ENCODE data around the gene MYBPH. TPM values are rescaled to one million over a fixed set of nuclear protein-coding genes. Genes with fewer than 3 reads are reported as not detected.

MYBPH gene
- total RNA-seq, 1 experiment from 2014 or later = not detected

GRCh38 chr1:203199816-203200571 is 24.4 kb upstream of the MYBPH start:
- Histone ChIP-seq H3K27me3 (replicated peaks; ENCODE audit: insufficient read depth, low read depth, low read length, poor library complexity) (no peaks in the 10 kb centered on the region), H3K27ac (ENCODE audit: low read depth, low read length, poor library complexity, severe bottlenecking) (no peak overlapping the region), H3K4me1 (ENCODE audit: insufficient read depth, low read length, poor library complexity, severe bottlenecking) (no peaks in the 10 kb centered on the region), H3K4me3 (ENCODE audit: low read depth, low read length, poor library complexity, severe bottlenecking) (no peak overlapping the region), H3K9me3 (ENCODE audit: low read depth, low read length, poor library complexity, severe bottlenecking) (no peaks in the 10 kb centered on the region), H3K36me3 (ENCODE audit: insufficient read depth, low read length, poor library complexity, severe bottlenecking) (no peaks in the 10 kb centered on the region)
- no peak for TF ChIP-seq EZH2 (IDR thresholded peaks at IDR 0.05; ENCODE audit: borderline replicate concordance, low read depth, low read length, poor library complexity, severe bottlenecking)
- TF ChIP-seq, protein P1, sequence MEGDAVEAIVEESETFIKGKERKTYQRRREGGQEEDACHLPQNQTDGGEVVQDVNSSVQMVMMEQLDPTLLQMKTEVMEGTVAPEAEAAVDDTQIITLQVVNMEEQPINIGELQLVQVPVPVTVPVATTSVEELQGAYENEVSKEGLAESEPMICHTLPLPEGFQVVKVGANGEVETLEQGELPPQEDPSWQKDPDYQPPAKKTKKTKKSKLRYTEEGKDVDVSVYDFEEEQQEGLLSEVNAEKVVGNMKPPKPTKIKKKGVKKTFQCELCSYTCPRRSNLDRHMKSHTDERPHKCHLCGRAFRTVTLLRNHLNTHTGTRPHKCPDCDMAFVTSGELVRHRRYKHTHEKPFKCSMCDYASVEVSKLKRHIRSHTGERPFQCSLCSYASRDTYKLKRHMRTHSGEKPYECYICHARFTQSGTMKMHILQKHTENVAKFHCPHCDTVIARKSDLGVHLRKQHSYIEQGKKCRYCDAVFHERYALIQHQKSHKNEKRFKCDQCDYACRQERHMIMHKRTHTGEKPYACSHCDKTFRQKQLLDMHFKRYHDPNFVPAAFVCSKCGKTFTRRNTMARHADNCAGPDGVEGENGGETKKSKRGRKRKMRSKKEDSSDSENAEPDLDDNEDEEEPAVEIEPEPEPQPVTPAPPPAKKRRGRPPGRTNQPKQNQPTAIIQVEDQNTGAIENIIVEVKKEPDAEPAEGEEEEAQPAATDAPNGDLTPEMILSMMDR (conservative IDR thresholded peaks at IDR 0.05; ENCODE audit: low read depth, low read length) = no peak
- no TSS peak for BruUV-seq (replicated peaks)
- POLR2A ChIA-PET (ENCODE audit: low non-redundant PET) = no interaction called here
- CTCF ChIA-PET = no interaction called here
- no peak for DNase-seq (ENCODE audit: low spot score)
- intact Hi-C loops (cut with micrococcal nuclease; ENCODE audit: unreplicated experiment) = no loop called here

GRCh38 chr1:203199481-203199815 is 23.8 kb upstream of the MYBPH start:
- intact Hi-C loops (cut with micrococcal nuclease; ENCODE audit: unreplicated experiment) = no loop called here
- BruUV-seq (replicated peaks) = no TSS peak
- H3K4me1 ChIP-seq (ENCODE audit: insufficient read depth, low read length, poor library complexity, severe bottlenecking) = no peaks in the 10 kb centered on the region
- H3K4me3 ChIP-seq (ENCODE audit: low read depth, low read length, poor library complexity, severe bottlenecking) = no peak overlapping the region
- no peaks in the 10 kb centered on the region for H3K9me3 ChIP-seq (ENCODE audit: low read depth, low read length, poor library complexity, severe bottlenecking)
- ChIA-PET CTCF (no interaction called here), POLR2A (ENCODE audit: low non-redundant PET) (no interaction called here)
- H3K27ac ChIP-seq (ENCODE audit: low read depth, low read length, poor library complexity, severe bottlenecking) = no peak overlapping the region
- no peak for DNase-seq (ENCODE audit: low spot score)
- no peak for TF ChIP-seq EZH2 (IDR thresholded peaks at IDR 0.05; ENCODE audit: borderline replicate concordance, low read depth, low read length, poor library complexity, severe bottlenecking)
- TF ChIP-seq, protein P1 (conservative IDR thresholded peaks at IDR 0.05; ENCODE audit: low read depth, low read length) = no peak
- H3K27me3 ChIP-seq (replicated peaks; ENCODE audit: insufficient read depth, low read depth, low read length, poor library complexity) = no peaks in the 10 kb centered on the region
- no peaks in the 10 kb centered on the region for H3K36me3 ChIP-seq (ENCODE audit: insufficient read depth, low read length, poor library complexity, severe bottlenecking)

DNA sequence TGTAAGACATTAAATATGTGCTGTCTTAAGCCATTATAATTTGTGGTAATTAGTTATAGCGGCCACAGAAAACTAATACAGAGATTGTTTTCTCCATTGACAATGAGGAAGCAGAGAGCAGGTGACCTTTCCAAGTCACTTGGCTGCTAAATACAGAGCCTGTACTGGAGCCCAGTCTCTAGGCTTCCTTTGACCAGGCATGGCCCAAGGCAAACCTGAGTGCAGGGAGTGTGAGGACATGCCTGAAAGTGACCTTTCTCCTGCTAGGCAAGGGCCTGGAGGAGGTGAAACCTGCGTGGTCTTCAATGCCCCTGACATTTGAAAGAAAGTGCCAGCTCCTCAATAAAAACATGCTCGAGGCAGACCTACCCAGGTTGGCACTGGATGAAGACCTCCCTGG is 23.4 kb upstream of the MYBPH start:
- no peak for DNase-seq (ENCODE audit: low spot score)
- POLR2A ChIA-PET (ENCODE audit: low non-redundant PET) = no interaction called here
- no peak for TF ChIP-seq EZH2 (IDR thresholded peaks at IDR 0.05; ENCODE audit: borderline replicate concordance, low read depth, low read length, poor library complexity, severe bottlenecking)
- TF ChIP-seq, protein P1 (conservative IDR thresholded peaks at IDR 0.05; ENCODE audit: low read depth, low read length) = no peak
- no peaks in the 10 kb centered on the region for H3K4me1 ChIP-seq (ENCODE audit: insufficient read depth, low read length, poor library complexity, severe bottlenecking)
- no TSS peak for BruUV-seq (replicated peaks)
- H3K4me3 ChIP-seq (ENCODE audit: low read depth, low read length, poor library complexity, severe bottlenecking) = no peak overlapping the region
- H3K27ac ChIP-seq (ENCODE audit: low read depth, low read length, poor library complexity, severe bottlenecking) = no peak overlapping the region
- intact Hi-C loops (cut with micrococcal nuclease; ENCODE audit: unreplicated experiment) = no loop called here
- CTCF ChIA-PET = no interaction called here
- H3K27me3 ChIP-seq (replicated peaks; ENCODE audit: insufficient read depth, low read depth, low read length, poor library complexity) = no peaks in the 10 kb centered on the region
- no peaks in the 10 kb centered on the region for H3K9me3 ChIP-seq (ENCODE audit: low read depth, low read length, poor library complexity, severe bottlenecking)
- no peaks in the 10 kb centered on the region for H3K36me3 ChIP-seq (ENCODE audit: insufficient read depth, low read length, poor library complexity, severe bottlenecking)
